T-helper 2 cell treated with Interferon-gamma antibody and Interleukin-4, amounts not matched to agents 5 μg/mL and 100 μg/mL, for 36 hours (primary cell): ENCODE data around the gene OR2L5.

Source experiments
- DNase-seq: peaks from one replicate; pipeline ENCODE4 v3.0.0; 2021; ENCODE audit warnings: low spot score
- H3K27ac Mint-ChIP-seq: one replicate; pipeline ENCODE4 v1.8.0; 2021; ENCODE audit warnings: mild to moderate bottlenecking, mixed read lengths
- H3K27me3 Mint-ChIP-seq: one replicate; pipeline ENCODE4 v1.8.0; 2021; ENCODE audit warnings: low read depth, mixed read lengths
- H3K36me3 Mint-ChIP-seq: one replicate; pipeline ENCODE4 v1.8.0; 2021; ENCODE audit warnings: low read depth, mixed read lengths
- H3K4me1 Mint-ChIP-seq: one replicate; pipeline ENCODE4 v1.8.0; 2021; ENCODE audit warnings: low read depth, mixed read lengths
- H3K4me3 Mint-ChIP-seq: one replicate; pipeline ENCODE4 v1.8.0; 2022; ENCODE audit warnings: mild to moderate bottlenecking, moderate library complexity, mixed read lengths
- H3K9me3 Mint-ChIP-seq: one replicate; pipeline ENCODE4 v1.8.0; 2021; ENCODE audit warnings: mixed read lengths

OR2L5 gene, protein sequence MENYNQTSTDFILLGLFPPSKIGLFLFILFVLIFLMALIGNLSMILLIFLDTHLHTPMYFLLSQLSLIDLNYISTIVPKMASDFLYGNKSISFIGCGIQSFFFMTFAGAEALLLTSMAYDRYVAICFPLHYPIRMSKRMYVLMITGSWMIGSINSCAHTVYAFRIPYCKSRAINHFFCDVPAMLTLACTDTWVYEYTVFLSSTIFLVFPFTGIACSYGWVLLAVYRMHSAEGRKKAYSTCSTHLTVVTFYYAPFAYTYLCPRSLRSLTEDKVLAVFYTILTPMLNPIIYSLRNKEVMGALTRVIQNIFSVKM

DNA sequence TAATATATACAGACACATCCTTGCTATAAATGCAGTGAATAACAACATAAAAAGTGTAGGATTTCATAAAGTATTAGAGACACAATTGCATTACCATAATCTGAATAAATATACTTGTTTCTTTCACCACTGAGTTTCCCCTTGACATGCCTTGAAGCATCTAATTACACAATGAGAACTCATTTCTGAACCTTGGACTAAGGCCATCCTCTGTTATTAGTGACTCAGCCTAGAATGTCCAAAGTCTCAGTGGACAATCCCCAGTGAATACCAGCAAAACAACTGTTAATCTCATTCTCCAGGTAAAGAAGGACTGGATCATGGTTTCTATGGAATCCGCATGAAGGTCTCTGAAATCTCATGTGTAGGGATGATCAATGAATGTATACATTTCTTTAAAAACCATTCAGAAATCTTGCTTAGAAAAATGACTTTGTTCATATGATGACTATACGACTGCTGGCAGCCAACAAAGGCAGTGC, at the start of gene OR2L5:
OR2L5 (plus strand) TSS at position 432 of the 482 bp plus-strand sequence. CDS start 8,288 bp downstream, outside the sequence.
- H3K4me1 Mint-ChIP-seq: no peaks in the 10 kb centered on the region
- no peak within 1 kb of the TSS for H3K27ac Mint-ChIP-seq
- no peak within 1 kb of the TSS for H3K4me3 Mint-ChIP-seq
- peaks cover 25% of the 10 kb centered on the region for H3K9me3 Mint-ChIP-seq
- H3K27me3 Mint-ChIP-seq: no peaks in the 10 kb centered on the region
- H3K36me3 Mint-ChIP-seq: no peaks in the 10 kb centered on the region
- DNase-seq: no peak

DNA sequence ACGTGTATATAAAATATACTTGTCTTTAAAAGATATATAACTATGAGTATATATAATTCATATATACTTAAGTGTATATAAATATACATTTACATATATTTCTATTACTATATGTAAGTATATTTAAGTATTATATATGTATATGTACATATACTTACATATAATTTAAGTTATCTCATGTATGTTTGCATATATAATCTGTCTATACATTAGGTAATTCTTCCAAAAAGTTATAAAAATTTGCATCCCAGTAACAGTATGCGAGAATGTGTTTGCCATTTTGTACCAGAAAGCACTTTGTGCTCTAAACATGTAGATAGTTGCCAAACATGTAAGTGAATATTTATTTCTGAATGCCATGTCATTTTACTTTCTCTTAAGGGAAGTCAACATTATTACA, 48.5 kb upstream of the OR2L5 start, which contains the start of gene OR2AK2:
OR2AK2 (plus strand) TSS at position 301 of the 400 bp plus-strand sequence. CDS start 144 bp downstream, outside the sequence.
- Mint-ChIP-seq H3K4me1 (no peaks in the 10 kb centered on the region), H3K9me3 (peaks cover 8% of the 10 kb centered on the region), H3K27ac (no peak within 1 kb of the TSS), H3K4me3 (no peak within 1 kb of the TSS), H3K36me3 (no peaks in the 10 kb centered on the region), H3K27me3 (no peaks in the 10 kb centered on the region)
- DNase-seq: no peak

DNA sequence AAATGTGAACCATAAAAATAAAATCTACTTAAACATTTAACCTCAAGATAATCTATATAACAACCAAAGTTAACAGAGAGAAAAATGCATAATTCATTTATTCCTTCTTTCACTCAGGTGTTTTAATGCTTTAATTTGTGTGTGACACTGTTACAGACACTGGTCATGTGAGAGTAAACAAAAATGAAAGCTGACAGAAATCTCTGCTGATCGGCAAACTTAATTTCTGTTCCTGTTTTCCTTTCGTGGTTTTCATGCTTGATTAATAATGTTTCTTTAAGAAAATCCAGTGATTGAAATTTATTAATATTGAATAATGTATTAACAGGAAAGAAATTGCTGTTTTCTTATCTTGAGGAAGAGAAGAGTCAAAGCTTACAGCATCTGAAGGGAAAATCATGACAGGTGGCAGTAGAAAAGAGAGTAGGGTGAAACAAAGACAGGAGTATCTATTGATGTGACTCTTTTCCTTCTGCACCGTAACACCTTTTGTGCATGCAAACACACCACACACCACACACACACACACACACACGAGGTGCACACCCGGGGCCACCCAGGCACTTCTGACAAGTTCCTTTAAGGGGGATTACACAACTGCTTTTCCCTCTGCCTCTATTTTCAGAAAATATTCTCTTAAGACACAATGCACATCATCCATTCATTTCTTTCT, 46.8 kb upstream of the OR2L5 start:
- no peak overlapping the region for H3K27ac Mint-ChIP-seq
- H3K4me3 Mint-ChIP-seq: no peak overlapping the region
- no peaks in the 10 kb centered on the region for H3K27me3 Mint-ChIP-seq
- peaks cover 6% of the 10 kb centered on the region for H3K9me3 Mint-ChIP-seq
- H3K4me1 Mint-ChIP-seq: no peaks in the 10 kb centered on the region
- no peak for DNase-seq
- H3K36me3 Mint-ChIP-seq: no peaks in the 10 kb centered on the region

DNA sequence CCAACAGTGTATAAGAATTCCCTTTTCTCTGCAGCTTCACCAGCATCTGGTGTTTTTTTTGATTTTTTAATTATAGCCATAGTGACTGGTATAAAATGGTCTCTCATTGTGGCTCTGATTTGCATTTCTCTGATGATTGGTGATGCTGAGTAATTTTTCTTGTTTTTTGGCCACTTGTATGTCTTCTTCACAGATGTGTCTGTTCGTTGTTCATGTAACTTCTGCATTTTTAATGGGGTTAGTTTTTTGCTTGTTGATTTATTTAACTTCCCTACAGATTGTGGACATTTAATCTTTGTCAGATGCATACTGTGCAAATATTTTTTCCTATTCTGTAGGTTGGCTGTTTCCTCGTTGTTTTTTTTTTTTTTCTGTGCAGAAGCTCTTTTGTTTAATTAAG, 20.5 kb upstream of the OR2L5 start:
- no peak for DNase-seq
- Mint-ChIP-seq H3K4me3 (no peak overlapping the region), H3K9me3 (no peaks in the 10 kb centered on the region), H3K27ac (no peak overlapping the region), H3K27me3 (no peaks in the 10 kb centered on the region), H3K4me1 (no peaks in the 10 kb centered on the region), H3K36me3 (no peaks in the 10 kb centered on the region)

DNA sequence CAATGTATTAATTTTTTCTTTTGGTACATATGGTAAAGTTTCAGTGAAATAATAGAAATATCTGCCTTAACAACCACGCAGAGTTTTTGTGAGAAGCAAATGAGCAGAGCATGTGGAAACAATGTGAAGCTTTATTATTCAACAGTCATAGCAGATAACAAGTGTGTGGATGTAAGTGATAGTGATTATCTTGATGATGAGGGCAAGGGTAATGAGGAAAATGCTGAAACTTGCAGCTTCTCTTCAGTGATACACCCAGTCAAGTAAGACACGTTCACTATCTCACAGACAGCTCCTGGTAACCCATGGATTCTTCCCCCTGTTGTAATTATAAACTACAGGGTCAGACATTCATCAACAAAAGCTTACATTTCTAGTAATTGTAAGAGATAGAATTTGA, 14.6 kb upstream of the OR2L5 start:
- Mint-ChIP-seq H3K4me1 (no peaks in the 10 kb centered on the region), H3K27me3 (no peaks in the 10 kb centered on the region), H3K9me3 (peaks cover 6% of the 10 kb centered on the region), H3K4me3 (no peak overlapping the region), H3K27ac (no peak overlapping the region), H3K36me3 (no peaks in the 10 kb centered on the region)
- DNase-seq: no peak

DNA sequence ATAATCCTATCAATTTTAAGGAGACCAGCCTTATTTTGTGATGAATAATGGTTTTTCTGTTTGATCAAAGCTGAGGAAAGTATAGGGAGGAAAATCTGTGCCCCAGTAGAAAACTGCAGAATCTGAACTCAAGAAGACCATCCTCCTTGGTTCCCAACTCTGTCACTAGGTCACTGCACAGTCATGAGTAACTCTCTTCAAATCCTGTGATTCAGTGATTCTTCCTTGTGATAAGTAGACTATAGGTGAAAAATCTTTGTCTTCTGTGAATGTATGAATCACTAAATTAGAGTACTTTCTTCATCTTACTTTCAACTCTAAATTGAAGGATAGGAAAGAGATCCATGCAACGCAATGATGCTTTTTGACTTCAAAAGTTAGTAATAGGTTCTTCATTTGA, 13.3 kb upstream of the OR2L5 start:
- H3K27ac Mint-ChIP-seq: no peak overlapping the region
- H3K27me3 Mint-ChIP-seq: no peaks in the 10 kb centered on the region
- H3K36me3 Mint-ChIP-seq: no peaks in the 10 kb centered on the region
- DNase-seq: no peak
- H3K4me3 Mint-ChIP-seq: no peak overlapping the region
- peaks cover 6% of the 10 kb centered on the region for H3K9me3 Mint-ChIP-seq
- H3K4me1 Mint-ChIP-seq: no peaks in the 10 kb centered on the region

DNA sequence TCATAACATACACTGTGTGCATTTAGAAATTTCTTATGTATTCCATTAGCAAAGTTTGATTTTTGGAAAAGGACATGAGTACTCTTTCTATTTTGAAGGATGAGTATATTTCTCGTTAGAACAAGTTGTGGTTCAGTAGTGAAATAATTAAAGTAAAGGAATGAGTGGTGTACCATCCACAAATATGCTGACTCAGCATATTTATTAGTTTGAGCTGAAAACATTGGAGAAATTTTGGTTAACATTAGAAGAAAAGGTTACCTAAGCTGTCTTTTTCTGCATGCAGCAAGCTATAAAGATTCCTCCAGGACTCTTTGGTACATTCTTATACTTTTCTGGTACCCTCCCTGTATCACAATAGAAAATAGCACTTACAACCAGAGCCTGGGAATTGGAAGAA, 5.7 kb upstream of the OR2L5 start:
- H3K27me3 Mint-ChIP-seq: no peaks in the 10 kb centered on the region
- peaks cover 27% of the 10 kb centered on the region for H3K9me3 Mint-ChIP-seq
- H3K36me3 Mint-ChIP-seq: no peaks in the 10 kb centered on the region
- no peaks in the 10 kb centered on the region for H3K4me1 Mint-ChIP-seq
- no peak for DNase-seq
- no peak overlapping the region for H3K27ac Mint-ChIP-seq
- H3K4me3 Mint-ChIP-seq: no peak overlapping the region

DNA sequence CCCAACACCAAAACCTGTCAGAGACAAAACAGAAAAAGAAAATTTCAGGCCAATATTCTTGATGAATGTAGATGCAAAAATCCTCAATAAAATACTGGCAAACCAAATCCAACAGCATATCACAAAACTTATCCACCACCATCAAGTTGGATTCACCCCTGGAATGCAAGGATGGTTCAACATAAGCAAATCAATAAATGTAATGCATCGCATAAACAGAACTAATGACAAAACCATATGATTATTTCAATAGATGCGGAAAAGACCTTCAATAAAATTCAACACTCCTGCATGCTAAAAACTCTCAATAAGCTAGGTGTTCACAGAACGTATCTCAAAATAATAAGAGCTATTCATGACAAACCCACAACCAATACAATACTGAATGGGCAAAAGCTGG, 3.8 kb upstream of the OR2L5 start:
- H3K9me3 Mint-ChIP-seq: peaks cover 21% of the 10 kb centered on the region
- no peak overlapping the region for H3K27ac Mint-ChIP-seq
- DNase-seq: no peak
- no peaks in the 10 kb centered on the region for H3K4me1 Mint-ChIP-seq
- H3K36me3 Mint-ChIP-seq: no peaks in the 10 kb centered on the region
- no peak overlapping the region for H3K4me3 Mint-ChIP-seq
- H3K27me3 Mint-ChIP-seq: no peaks in the 10 kb centered on the region

DNA sequence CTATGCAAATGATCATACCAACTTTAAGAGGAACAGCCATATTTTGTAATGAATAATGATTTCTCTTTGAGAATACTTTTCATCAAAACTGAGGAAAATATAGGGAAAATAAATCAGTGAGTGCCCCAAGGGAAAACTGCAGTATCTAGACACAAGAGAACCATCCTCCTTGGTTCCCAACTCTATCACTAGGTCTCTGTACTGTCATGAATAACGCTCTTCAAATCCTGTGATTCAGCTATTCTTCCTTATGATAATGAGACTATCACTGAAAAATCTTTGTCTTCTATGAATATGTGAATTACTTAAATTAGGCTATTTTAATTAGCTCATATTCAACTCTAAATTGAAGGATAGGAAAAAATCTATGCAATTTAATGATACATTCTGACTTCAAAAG, 2.3 kb downstream of the OR2L5 start:
- no peak overlapping the region for H3K4me3 Mint-ChIP-seq
- no peaks in the 10 kb centered on the region for H3K4me1 Mint-ChIP-seq
- H3K36me3 Mint-ChIP-seq: no peaks in the 10 kb centered on the region
- H3K27me3 Mint-ChIP-seq: no peaks in the 10 kb centered on the region
- H3K9me3 Mint-ChIP-seq: peaks cover 10% of the 10 kb centered on the region
- no peak for DNase-seq
- no peak overlapping the region for H3K27ac Mint-ChIP-seq

DNA sequence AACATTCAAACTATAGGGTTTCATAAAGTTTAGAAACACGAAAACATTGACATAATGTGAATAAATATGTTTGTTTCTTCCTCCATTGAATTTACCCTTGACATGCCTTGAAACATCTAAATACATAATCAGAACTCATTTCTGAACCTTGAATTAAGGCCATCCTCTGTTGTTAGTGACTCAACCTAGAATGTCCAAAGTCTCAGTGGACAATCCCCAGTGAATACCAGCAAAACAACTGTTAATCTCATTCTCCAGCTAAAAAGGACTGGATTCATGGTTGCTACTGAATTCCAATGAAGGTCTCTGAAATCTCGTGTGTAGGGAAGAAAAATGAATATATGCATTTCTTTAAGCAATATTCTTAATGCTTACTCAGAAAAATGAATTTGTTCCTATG, 16.3 kb downstream of the OR2L5 start, which contains the start of gene OR2L2:
OR2L2 (plus strand) TSS at position 301 of the 400 bp plus-strand sequence. CDS start 8,198 bp downstream, outside the sequence.
- no peak for DNase-seq
- H3K27me3 Mint-ChIP-seq: no peaks in the 10 kb centered on the region
- no peak within 1 kb of the TSS for H3K27ac Mint-ChIP-seq
- H3K9me3 Mint-ChIP-seq: peaks cover 35% of the 10 kb centered on the region
- H3K4me3 Mint-ChIP-seq: no peak within 1 kb of the TSS
- H3K4me1 Mint-ChIP-seq: no peaks in the 10 kb centered on the region
- no peaks in the 10 kb centered on the region for H3K36me3 Mint-ChIP-seq

DNA sequence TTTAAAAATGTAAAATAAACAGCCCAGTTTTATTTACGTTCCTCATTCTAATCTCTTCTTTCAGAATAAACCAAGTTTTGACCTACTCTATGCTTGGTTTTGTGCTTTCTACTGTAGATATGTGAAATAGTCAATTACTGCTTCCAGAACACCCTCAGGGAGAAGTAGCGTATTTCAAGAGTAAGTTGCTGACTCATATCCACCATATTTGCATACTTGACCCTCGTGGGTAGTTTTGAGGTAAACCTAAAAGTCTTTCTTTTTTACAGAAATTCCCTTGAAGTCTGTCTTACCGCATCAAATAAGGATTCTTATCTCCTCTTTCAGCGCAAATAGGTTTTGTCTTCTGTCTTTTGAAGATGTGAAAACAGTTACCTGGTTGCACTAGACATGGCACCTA, 31.7 kb downstream of the OR2L5 start:
- Mint-ChIP-seq H3K27ac (no peak overlapping the region), H3K36me3 (no peaks in the 10 kb centered on the region), H3K4me1 (no peaks in the 10 kb centered on the region), H3K27me3 (no peaks in the 10 kb centered on the region), H3K9me3 (peaks cover 20% of the 10 kb centered on the region), H3K4me3 (no peak overlapping the region)
- DNase-seq: no peak

DNA sequence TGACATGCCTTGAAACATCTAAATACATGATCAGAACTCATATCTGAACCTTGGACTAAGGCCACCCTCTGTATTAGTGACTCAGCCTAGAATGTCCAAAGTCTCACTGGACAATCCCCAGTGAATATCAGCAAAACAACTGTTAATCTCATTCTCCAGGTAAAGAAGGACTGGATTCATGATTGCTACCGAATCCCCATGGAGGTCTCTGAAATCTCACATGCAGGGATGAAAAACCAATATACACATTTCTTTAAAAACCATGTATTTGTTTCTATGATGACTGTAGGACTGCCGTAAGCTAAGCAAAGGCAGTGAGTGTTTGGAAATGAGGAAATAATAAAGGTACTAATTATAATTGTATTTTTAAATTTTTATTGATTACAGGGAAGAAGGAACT, 33.1 kb downstream of the OR2L5 start, which contains the start of gene OR2L3:
OR2L3 (plus strand) TSS at position 301 of the 400 bp plus-strand sequence. CDS start 13,846 bp downstream, outside the sequence.
- Mint-ChIP-seq H3K27ac (no peak within 1 kb of the TSS), H3K9me3 (peaks cover 12% of the 10 kb centered on the region), H3K36me3 (no peaks in the 10 kb centered on the region), H3K4me3 (no peak within 1 kb of the TSS), H3K4me1 (no peaks in the 10 kb centered on the region), H3K27me3 (no peaks in the 10 kb centered on the region)
- DNase-seq: no peak

DNA sequence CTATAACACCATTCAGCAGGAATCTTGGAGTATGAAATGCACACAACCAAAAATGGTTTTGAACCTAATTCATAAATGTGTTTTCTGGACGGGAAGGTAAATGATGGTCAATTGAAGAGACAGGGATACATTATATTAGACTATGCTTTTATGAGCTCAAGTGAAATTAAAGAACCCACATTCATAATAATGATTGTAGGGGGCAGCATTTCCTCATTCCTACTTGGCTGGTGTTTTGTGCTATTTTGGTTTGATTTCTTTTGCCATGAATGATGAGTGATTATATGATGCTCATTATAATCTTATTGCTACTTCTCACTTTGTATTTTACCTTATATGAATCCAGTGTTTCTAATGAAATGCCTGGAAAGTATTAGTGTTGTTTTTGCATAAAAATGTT, 33.5 kb downstream of the OR2L5 start:
- Mint-ChIP-seq H3K36me3 (no peaks in the 10 kb centered on the region), H3K4me3 (no peak overlapping the region), H3K9me3 (peaks cover 12% of the 10 kb centered on the region), H3K27me3 (no peaks in the 10 kb centered on the region), H3K4me1 (no peaks in the 10 kb centered on the region), H3K27ac (no peak overlapping the region)
- no peak for DNase-seq

DNA sequence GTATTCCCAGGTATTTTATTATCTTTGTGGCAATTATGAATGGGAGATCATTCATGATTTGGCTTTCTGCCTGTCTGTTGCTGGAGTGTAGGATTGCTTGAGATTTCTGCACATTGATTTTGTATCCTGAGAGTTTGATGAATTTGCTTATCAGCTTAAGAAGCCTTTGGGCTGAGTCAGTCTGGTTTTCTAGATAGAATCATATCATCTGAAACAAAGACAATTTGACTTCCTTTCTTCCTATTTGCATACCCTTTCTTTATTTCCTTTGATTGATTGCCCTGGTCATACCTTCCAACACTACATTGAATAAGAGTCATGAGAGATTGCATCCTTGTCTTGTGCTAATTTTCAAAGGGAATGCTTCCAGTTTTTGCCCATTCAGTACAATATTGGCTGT, 41.2 kb downstream of the OR2L5 start:
- Mint-ChIP-seq H3K27ac (no peak overlapping the region), H3K27me3 (no peaks in the 10 kb centered on the region), H3K9me3 (peaks cover 25% of the 10 kb centered on the region), H3K4me1 (no peaks in the 10 kb centered on the region), H3K4me3 (no peak overlapping the region), H3K36me3 (no peaks in the 10 kb centered on the region)
- no peak for DNase-seq
